Osteoblast (primary cell): Measurements from ENCODE around the gene TPRG1L. TPM values are rescaled to one million over a fixed set of nuclear protein-coding genes. Genes with fewer than 3 reads are reported as not detected.

Source experiments
- DNase-seq: peaks from one replicate; pipeline ENCODE4 v3.0.0; 2011; ENCODE audit warnings: low spot score, mixed read lengths; ENCODE audit not compliant: insufficient read length; ENCODE audit errors: missing footprints
- H2AFZ ChIP-seq: 2 replicates; pipeline ENCODE4 v1.6.0; 2011; ENCODE audit warnings: mild to moderate bottlenecking, low read length
- H3K27ac ChIP-seq: 2 replicates; pipeline ENCODE4 v1.5.1; 2011; ENCODE audit warnings: mild to moderate bottlenecking, low read depth, low read length, moderate library complexity
- H3K27me3 ChIP-seq: 2 replicates; pipeline ENCODE4 v1.6.0; 2012; ENCODE audit warnings: mild to moderate bottlenecking, control low read depth, inconsistent platforms, low read length, moderate library complexity; ENCODE audit not compliant: insufficient read depth
- H3K36me3 ChIP-seq: 2 replicates; pipeline ENCODE4 v1.5.1; 2011; ENCODE audit warnings: mild to moderate bottlenecking, low read length, control low read depth, moderate library complexity; ENCODE audit not compliant: insufficient read depth
- H3K4me1 ChIP-seq: 2 replicates; pipeline ENCODE4 v1.5.1; 2011; ENCODE audit warnings: mild to moderate bottlenecking, low read length, control low read depth, moderate library complexity; ENCODE audit not compliant: insufficient read depth
- H3K4me2 ChIP-seq: 2 replicates; pipeline ENCODE4 v1.6.0; 2011; ENCODE audit warnings: mild to moderate bottlenecking, low read length; ENCODE audit not compliant: insufficient read depth
- H3K4me3 ChIP-seq: fragments of 200-600 bp; sonication (generic); 3 replicates; pipeline ENCODE4 v1.5.1; 2012; ENCODE audit warnings: mild to moderate bottlenecking, low read length, inconsistent platforms; ENCODE audit not compliant: insufficient read depth
- H3K79me2 ChIP-seq: 2 replicates; pipeline ENCODE4 v1.6.0; 2012; ENCODE audit warnings: mild to moderate bottlenecking, low read length, control low read depth, inconsistent platforms; ENCODE audit not compliant: insufficient read depth
- H3K9me3 ChIP-seq: 2 replicates; pipeline ENCODE4 v1.5.1; 2011; ENCODE audit warnings: low read depth, low read length, control low read depth
- H4K20me1 ChIP-seq: 2 replicates; pipeline ENCODE4 v1.6.0; 2012; ENCODE audit warnings: mild to moderate bottlenecking, low read length, control low read depth; ENCODE audit not compliant: insufficient read depth
- total RNA-seq: library from RNA; depleted of rRNA; stranded (reverse); fragments of >200 nt; gene quantifications from 2 replicates; pipeline ENCODE4 v1.2.3, GENCODE V29; 2012
- TF ChIP-seq, protein P1 (sequence below): IDR thresholded peaks from 2 replicates; pipeline ENCODE4 v1.5.1; 2011; ENCODE audit warnings: mild to moderate bottlenecking, low read depth, low read length, moderate library complexity; ENCODE audit errors: extremely low read depth

The TPRG1L gene
- total RNA-seq, 1 donor = 35.8 TPM

DNA sequence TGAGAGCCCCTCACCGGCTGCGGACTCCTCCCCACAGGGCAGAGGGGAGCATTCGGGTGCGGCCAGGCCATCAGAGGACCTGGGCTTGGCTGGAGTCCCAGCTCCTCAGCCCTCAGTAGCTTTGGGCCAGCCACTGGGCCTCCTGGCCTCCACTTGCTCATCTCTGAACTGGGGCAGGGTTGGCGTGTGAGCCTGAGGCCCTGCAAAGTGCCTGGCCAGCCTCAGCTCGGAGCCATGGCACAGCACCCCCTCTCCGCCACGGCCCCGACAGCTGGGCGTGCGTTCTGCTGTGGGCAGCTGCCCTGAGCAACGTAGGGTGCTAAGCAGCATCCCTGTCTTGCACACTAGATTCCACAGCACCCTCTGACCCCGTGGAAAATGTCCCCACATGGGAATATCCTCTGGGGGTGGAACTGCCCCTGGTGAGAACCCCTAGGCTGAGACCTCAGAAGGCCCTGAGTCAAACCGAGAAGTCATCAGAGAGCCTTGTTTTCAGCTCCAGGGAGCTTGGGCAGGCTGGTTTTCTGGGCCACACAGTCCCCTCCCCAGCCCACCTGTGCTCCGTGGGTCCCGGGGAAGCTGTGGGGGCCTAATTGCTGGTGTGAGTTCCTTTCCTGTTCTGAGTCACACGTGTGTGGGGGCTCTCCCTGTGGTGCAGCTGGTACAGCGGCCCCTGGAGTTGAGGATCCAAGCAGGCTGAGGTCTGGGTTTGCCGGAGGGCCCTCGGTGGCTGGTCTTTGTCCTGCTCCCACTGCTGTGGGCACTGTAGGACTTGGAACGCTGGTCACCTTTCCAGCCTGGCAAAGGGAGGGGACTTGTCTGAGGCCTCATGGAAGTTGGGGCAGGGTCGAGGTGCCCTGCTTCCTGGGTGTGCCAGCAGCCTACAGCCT, 52.0 kb downstream of the TPRG1L start:
- Histone ChIP-seq H3K9me3 (no peaks in the 10 kb centered on the region), H3K79me2 (no peaks in the 10 kb centered on the region), H3K4me1 (no peaks in the 10 kb centered on the region), H3K36me3 (no peaks in the 10 kb centered on the region), H3K27me3 (no peaks in the 10 kb centered on the region), H3K27ac (no peak overlapping the region), H4K20me1 (no peaks in the 10 kb centered on the region), H3K4me2 (no peak overlapping the region), H2AFZ (no peak overlapping the region), H3K4me3 (no peak overlapping the region)
- TF ChIP-seq, protein P1, sequence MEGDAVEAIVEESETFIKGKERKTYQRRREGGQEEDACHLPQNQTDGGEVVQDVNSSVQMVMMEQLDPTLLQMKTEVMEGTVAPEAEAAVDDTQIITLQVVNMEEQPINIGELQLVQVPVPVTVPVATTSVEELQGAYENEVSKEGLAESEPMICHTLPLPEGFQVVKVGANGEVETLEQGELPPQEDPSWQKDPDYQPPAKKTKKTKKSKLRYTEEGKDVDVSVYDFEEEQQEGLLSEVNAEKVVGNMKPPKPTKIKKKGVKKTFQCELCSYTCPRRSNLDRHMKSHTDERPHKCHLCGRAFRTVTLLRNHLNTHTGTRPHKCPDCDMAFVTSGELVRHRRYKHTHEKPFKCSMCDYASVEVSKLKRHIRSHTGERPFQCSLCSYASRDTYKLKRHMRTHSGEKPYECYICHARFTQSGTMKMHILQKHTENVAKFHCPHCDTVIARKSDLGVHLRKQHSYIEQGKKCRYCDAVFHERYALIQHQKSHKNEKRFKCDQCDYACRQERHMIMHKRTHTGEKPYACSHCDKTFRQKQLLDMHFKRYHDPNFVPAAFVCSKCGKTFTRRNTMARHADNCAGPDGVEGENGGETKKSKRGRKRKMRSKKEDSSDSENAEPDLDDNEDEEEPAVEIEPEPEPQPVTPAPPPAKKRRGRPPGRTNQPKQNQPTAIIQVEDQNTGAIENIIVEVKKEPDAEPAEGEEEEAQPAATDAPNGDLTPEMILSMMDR = no peak
- DNase-seq = no peak

DNA sequence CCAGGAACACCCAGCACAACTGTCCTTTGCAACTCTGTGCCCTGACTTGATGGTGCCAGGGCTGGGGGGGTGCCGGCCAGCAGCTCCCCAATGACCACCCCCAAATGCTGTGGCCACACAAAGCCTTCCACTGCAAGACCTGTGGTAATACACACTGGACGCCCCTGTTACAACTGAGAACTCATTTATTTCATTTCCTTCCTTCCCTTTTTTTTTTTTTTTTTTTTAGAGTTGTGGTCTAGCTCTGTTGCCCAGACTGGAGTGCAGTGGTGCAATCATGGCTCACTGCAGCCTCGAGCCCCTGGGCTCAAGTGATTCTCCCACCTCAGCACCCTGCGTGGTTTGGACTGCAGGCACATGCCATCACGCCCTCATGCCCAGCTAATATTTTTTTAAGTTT, 52.7 kb downstream of the TPRG1L start:
- Histone ChIP-seq H4K20me1 (no peaks in the 10 kb centered on the region), H3K9me3 (no peaks in the 10 kb centered on the region), H3K79me2 (no peaks in the 10 kb centered on the region), H2AFZ (no peak overlapping the region), H3K4me2 (no peak overlapping the region), H3K4me3 (no peak overlapping the region), H3K27me3 (no peaks in the 10 kb centered on the region), H3K4me1 (no peaks in the 10 kb centered on the region), H3K27ac (no peak overlapping the region), H3K36me3 (no peaks in the 10 kb centered on the region)
- TF ChIP-seq, protein P1 = no peak
- DNase-seq = no peak

DNA sequence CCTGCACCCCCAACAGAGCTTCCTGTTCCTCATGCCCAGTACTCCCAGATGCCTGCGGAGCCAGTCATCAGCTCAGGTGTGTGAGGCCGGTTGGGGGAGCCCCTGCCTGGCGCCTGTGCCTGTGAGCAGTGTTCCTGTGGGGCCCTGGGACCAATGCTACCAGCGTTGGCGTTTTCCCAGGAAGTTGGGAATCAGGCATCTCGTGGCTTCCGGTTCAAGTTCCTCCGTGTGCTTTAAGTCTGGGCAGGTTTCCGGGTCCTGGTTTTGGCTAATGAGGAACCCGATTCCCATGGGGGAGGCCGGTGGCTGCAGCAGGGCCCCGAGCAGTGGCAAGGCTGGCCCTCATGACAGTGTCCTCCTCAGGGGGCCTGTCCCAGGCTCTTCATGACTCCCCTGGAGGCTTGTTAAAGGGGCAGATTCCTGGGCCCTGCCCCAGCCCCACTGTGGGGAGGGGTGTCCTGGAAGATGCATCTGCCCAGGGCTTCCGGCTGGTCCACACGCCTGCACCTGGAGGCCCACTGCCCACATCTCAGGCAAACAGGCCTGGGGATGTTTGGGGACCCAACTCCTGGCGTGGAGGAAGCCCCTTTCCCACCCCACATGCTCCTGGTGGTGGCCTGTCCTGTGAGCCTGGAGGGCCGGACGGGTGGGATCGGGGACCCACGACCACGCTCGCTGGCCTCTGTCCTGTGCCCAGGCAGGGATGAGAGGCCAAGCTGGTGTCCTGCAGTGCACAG, 53.7 kb downstream of the TPRG1L start:
- Histone ChIP-seq H3K4me1 (no peaks in the 10 kb centered on the region), H3K4me2 (no peak overlapping the region), H3K36me3 (no peaks in the 10 kb centered on the region), H4K20me1 (no peaks in the 10 kb centered on the region), H2AFZ (no peak overlapping the region), H3K27me3 (no peaks in the 10 kb centered on the region), H3K27ac (no peak overlapping the region), H3K79me2 (no peaks in the 10 kb centered on the region), H3K4me3 (no peak overlapping the region), H3K9me3 (no peaks in the 10 kb centered on the region)
- no peak for DNase-seq
- TF ChIP-seq, protein P1 = no peak

DNA sequence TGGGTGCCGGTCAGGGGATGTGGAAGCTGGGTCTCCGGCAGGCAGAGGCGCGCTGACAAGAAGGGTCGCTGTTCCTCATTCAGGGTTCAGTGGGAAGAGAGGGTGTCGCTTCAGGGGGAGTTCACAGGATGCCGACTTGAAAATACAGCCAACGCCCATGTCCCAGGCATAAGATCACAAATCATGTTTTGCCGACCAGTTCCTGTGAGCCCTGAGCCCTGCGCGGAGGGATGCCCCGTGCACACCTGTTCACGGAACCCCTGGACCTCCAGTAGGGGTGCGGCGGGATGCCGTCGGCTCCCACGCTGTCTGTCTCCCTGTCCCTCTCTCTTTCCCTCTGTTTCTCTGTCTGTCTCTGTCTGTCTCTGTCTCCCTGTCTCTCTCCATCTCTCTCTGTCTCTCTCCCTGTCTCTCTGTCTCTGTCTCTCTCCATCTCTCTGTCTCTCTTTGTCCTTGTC, 54.3 kb downstream of the TPRG1L start:
- Histone ChIP-seq H3K79me2 (no peaks in the 10 kb centered on the region), H3K9me3 (no peaks in the 10 kb centered on the region), H2AFZ (no peak overlapping the region), H3K4me3 (no peak overlapping the region), H3K27me3 (no peaks in the 10 kb centered on the region), H3K27ac (no peak overlapping the region), H3K36me3 (no peaks in the 10 kb centered on the region), H3K4me2 (no peak overlapping the region), H4K20me1 (no peaks in the 10 kb centered on the region), H3K4me1 (no peaks in the 10 kb centered on the region)
- no peak for DNase-seq
- TF ChIP-seq, protein P1 = no peak
